HuH-7.5 (cell line): ENCODE measurements around the gene TRIM29.

Experiments
- DNase-seq: peaks from one replicate; pipeline ENCODE4 v3.0.0; 2011; ENCODE audit warnings: low spot score

TRIM29 gene

DNA sequence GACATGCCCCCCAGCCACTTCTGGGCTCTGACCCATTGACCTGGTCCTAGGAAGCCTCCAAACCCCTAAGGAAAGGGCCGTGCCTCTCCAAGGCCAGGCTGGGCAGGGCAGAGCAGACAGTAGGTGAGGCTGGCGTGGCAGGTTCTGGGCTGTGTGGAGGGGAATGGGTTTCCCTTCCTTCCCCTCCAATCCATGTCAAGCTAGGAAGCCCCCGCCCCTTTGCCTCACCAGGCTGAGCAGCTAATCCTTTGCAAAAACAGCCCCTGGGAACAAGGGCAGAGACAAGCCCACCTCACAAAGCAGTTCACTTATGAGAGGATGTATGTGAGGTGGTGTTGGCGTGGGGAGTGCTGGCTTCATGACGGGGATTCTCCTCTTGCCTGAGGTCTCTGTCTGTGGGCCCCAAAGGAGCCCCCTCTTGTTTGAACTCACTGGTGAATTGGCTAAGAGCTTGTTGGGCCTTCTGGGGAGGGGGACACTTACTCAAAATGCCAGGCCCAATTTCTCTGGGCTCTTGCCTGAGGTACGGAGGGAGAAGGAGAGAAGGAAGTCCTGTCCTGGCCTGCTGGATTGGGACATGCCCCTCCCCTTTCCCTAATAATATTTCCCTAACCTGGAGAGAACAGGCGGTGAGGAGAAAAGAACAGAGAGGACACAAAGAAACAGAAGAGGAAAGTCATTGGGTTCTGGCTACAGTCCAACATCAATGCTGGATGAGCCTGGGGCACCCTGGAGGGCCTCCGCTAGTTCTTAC is 1.6 kb upstream of the TRIM29 start:
- no peak for DNase-seq

DNA sequence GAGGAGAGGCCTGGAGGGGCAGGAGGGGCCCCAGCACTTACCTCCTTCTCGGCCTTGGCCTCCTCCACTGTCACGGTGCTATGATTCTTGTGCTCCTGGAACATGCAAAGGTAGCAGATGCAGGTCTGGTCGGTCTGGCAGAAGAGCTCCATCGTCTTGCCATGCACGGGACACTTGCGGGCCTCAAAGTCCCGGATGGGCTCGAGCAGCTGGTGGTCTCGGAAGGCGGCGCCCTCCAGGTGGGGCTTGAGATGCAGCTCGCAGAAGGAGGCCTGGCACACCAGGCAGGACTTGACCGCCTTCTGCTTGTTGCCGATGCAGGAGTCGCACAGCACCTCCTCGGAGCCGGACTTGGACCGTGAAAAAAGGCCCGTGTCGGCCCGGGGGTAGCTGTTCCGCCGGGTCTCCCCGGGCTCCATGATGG is 714 bp downstream of the TRIM29 start:
- DNase-seq = no peak

DNA sequence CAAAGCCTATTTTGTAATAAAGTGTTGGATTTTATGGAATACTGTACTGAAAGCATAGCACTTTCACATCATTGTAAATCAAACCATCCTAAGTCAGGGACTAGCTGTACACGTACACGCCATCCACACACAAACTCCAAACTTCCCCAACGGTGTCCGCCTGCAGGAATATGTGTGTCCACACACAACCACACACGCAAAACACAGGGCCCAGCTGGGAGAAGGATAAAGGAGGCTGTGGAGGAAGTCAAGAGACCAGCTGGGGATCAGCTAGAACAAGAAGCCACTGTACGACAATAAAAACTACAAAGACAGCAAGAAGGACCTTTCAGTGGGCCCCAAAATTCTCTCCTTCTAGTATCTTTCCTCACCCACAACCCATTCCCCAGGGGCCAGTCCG is 1.6 kb downstream of the TRIM29 start:
- no peak for DNase-seq

DNA sequence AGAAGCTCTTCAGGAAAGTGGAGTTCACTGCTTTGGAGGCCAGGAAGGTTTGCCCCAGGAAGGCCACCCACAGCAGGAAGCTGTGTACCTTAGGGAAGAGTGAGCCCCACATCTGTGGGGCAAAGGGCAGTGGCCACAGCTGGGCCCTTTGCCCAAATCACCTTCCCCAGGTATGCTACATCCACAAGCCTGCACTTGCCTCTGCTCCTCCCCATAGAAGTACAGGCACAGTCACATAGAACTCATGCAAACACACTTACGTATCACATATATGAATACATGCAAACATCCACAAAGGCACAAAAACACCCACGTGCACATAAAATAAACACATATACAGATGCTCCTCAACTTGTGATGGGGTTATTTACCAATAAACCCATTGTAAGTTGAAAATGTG is 2.1 kb downstream of the TRIM29 start:
- no peak for DNase-seq

DNA sequence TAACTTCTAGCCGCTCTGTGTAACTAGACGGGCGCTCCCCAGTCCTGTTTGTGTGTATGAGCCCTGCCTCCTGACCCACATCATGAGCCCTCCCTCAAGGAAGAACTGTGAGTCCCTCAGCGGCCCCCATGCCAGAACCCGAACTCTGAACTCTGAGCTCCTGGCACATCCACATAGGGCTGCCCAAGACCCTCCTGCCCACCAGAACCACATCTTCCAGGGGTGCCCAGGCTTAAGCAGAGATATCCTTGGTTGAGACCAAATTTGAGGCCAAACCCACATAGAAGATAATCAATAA is 3.0 kb downstream of the TRIM29 start:
- no peak for DNase-seq

DNA sequence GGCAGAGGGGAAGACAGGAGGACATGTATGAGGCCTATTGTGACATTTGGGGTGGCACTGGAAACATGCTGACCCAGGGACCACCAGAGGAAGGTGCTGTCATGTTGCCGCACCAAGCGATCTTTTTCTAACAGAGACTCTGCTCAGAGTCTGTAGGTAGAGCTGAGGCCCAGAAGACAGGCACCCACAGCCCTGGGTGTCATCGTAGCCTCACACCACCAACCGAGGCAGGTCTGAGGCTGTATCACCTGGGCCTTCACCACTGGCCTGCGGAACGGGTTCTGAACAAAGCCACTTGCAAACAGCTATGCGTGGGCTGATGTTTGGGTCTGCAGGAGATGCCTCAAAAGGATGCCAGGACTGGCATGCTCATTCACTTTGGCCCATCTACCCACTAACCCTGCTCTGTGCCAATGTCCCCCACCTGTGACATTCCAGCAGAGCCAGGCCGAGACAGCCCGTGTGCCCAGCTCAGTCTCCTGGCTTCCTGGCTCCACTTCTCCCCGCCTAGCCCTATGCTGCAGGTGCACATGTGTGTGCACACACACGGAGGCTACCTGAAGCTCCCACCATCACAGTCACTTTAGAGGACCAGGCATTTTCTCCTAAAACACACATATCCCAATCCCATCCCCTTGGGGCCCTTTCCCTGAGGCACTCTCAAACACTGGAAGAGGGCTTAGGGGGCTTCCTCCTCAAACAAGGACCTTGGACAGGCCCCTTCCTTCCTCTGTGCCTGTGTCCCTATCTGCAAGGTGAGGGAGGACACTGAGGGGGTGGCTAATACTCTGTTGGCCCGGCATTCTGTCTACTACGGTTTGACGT is 3.6 kb downstream of the TRIM29 start:
- DNase-seq = no peak

DNA sequence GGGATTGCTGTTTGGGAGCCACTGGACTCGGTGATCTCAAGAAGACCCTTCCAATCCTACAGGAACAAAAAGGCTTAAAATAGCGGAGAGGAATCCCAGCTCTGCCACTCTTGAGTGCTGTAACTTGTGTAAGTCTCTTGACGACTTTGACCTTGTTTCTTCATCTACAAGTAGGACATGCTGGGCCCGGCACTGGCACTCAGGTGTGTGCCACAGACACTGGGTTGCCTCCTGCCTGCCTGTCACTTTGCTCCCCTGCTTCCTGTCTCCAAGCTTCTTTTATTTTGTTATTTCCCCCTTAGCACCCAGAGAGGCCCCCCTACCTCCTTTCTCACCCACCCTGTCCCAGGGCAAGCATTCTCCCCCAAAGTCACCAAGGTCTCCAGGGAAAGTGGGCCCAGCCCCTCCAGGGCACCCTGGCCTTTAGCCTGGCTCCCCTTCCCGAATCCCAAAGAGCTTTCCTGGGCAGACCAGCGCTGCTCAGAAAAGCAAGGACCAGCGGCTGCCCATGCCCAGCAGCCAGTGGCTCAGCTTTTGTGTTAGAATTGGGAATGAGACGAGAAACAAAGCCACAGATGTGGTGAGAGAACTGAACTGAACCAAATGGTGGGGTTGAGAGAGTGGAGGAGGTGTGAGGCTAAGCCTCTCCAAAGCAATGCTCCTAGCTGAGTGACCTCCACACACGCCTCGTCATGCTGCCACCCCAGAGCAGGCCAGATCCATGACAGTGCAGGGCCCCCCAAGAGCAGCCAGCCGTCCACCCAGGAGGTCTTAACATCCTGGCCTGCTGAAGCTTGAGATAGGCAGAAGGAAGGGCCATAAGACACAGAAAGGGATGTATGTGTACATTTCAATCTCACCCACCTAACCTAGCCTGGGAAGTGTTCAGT is 4.5 kb downstream of the TRIM29 start:
- no peak for DNase-seq

DNA sequence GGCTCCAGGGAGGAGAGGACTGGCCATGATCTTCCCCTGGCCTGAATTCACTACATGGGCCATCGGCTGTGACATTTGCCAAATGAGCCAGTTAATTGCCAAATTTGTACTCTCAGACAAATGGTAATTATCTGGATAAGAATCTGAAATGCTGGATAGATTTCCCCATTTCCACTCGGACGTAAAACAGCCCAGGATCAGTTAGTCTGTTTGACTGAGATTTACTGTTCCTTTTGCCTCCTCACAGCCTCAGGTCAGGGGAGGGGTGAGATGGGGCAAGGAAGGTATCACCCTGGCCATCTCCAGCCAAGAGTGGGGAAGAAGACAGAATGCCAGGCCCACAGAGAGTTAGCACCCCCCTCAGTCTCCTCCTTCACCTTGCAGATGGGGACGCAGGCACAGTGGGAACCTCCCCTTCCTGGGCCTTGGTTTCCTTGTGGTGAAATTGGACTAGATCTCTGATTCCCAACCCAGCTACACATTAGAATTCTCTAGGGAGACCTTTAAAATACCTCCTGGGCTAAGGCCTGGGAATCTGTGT is 5.2 kb downstream of the TRIM29 start:
- DNase-seq = no peak

DNA sequence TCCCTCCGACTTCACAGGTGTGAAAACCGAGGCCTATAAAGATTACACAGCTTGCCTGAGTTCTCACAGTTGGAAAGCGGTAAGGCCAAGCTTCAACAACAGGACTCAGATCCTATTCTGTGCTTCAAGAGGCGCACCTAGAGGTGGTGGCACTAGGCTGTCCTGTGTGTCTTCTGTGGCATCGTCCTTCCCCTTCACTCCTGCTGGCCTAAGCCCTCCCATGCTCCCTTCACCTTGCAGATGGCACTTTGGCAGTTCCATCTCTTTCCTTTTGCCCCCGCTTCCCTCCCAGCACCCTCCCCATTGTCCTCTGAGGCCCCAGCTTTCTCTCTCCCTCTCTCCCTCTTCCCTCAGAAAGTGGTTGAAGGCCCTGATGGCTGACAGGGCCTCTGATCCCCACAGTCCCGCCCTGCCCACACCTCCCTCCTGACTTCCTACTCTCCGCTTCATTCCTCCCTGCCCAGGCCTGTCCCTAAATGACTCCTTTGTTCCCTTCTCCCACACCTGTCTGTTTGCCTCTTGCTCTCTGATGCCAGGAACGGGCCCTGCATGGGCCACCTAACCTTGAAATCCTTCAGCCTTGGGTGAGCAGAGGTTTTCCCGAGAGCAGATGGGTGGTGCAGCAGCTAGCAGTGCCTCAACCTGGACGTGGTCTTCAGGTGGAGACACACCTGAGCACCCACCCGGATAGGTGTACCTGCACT is 5.8 kb downstream of the TRIM29 start:
- no peak for DNase-seq

DNA sequence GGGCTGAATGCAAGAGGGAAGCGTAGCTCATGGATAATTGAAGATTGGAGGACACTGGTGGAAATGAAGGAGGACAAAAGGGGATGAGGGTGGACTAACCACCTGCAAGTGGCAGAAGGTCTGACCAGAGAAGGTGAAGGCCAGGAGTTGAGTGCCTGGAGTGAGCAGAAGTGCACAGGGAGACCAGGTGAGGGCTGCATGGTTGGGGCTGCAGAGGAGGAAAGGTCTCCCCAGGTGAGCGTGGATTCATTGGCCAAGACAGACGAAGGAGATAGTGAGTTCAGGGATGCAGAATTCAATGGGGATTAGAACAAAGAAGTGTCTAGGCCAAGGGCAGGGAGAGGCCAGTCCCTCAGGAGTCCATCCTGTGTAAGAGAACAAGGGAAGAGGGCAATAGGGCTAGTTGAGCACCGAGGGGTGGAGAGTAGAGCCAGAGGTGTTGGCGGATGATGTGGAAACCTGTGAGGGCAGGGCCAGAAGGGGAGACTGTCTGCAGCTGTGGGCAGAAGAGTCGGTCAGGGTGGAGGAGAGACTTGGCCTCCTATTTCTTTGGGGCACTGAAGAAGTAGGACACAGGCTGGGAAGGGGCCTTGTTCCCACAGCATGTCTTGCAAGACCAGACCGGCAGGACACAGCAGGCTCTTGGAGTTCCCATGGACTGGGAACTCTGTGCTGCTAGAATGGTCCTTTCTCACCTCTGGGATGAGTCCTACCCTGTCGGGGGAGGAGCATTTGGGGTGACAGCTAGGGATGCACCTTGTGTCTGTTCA is 6.7 kb downstream of the TRIM29 start:
- DNase-seq = no peak

DNA sequence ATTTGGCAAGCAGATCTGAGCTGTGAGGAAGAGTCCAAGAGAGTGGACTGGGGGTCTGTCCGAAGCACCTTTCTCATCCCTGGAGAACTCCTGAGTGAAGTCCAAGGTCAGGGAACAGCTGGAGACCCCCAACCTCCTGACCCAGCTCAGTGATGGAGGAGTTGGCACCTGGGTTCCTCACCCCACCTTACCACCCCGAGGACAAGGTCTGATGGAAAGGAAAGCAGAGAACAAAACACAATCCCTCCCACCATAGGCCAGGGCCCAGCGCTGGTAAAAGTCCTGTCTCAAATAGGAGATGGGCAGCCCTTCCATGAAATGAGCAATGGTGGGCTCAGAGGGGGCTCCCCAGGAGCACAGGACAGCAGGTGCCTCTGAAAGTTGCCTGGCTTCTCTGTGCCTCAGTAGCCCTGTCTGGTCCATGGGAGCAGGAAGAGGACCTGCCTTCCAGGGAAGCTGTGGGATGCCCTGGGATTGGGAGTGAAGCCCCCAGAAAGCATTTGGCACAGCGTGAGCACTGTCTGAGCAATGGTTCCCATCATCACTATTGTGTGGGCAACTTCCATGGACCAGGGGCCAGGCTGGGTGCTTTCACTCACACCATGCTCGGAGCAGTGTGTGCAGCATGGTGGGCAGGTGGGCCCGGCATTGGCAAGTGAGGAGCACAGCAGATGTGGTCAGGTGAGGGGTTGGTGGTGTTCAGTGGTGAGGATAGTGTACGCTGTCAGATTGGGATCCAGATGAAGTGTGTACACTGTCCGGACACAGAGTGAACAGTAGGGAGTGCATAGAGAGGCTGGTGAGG is 7.5 kb downstream of the TRIM29 start:
- DNase-seq = no peak

DNA sequence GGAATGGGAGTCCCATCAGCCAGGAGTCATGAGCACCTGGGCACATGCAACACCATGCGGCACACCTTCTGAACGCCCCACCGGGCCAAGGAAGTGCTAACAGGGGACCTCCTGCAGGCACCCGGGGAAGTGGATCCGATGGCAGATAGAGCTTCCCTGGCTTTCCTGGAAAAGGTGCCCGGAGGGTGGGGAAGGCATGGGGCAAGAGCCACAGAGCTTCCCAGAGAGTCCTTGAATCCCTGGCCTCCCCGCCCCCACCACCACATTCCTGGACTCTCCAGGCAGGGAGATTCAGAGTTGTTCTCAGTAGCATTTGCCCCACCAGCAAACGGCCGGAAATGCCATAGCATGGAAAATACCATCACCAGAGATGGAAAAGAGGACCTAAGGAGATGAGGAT is 8.3 kb downstream of the TRIM29 start:
- no peak for DNase-seq

DNA sequence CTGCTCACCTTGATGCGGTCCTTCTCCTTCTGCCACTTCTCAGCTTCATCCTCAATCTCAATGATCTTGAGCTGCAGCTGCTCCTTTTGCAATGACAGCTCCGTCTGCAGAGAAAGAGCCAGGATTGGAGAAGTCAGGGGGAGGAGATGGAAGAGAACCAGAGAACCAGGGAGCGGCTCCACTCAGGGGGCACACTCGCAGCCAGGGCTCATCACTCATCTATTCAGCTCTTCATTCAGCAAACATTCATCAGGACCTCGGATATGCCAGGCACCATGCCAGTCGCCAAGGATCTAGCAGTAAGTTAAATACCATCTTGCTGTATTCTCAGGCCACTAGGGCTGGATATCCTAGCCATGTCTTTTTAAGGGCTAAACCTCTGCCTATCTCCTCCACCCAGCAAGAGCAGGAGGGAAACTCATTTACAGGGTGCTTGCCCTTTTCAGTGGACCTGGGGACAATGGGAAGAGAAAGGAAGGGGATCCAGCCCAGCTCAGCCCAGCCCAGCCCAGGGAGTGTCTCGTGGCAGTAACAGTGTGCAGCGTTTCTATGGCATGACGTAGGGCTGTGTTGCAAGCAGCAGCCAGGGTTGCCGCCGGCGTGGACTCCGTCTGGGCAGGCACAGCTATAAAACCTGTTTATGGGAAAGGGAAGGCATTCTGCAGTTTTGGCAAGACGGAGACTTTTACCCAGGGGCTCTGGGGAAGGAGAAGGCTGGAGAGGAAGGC is 9.4 kb downstream of the TRIM29 start:
- peak; percentile 45 for DNase-seq

DNA sequence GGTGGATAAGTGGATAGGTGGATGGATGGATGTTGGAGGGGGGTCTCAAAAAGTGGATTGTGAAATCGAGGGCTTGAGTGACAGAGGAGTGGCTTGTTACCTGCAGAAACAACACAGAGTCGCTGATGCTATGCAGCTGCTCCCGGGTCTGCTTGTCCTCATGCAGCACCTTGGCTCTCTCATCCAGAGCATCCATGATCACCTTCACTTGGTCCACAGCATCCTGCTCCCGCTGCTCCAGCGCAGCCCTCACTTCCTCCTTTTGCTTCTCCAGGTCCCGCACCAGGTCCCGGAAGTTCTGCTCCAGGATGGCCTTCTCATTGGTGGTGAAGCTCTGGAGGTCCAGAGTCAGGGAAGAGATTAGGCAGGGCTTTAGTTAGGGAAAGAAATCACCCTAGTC is 10.7 kb downstream of the TRIM29 start:
- no peak for DNase-seq

DNA sequence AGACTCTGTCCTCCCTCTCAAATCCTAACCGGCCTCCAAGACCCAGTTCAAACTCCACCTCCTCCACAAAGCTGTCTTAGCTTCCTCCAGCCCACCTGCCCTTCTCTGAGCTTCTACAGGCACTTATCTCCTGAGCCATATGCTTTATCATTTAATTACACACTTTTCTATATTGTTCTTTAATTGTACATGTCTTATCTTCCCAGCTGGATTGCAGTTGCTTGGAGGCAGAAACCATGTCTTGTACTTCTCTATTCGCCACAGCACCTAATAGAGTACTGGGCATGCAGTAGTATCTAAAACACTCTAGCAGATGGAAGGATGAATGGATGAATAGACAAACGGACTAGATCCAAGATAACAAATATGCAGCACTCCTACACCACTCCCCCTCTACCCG is 11.3 kb downstream of the TRIM29 start:
- no peak for DNase-seq

DNA sequence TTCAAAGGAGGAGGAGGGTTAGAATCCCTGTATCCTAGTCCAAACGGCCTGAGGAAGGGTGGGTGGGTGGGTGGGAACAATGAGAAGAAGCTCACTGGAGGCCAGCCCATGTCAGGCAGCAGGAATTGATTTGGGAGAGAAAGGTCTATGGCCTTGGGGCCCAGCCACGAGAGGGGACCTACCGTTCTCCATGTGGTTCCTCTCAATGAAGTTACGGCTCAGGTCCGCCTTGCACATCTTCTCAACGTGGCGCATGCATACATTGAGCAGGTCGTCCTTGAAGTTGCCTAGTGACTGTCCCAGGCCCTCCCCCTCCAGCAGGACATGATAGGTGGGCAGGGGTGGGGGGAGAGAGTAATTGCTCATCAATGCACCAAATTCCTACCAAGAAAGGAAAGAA is 12.4 kb downstream of the TRIM29 start:
- no peak for DNase-seq

DNA sequence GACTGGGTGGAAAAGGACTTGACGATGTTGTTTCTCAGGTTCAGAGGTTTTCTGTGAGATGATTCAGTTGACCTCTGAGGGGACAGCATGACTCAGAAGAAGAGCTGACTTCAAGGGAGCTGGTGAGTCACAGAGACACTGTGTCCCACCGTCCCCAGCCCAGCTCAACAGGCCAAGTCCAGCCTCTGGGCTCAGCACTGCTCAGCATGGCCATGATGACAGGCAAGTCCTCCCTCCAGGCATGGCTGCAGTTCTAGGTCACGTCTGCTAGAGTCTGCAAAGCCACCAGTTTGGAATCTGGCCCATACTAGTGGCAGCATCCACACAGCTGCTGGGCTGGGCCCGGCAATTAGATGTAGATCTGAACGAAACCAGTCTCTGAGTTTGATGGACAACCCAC is 12.9 kb downstream of the TRIM29 start:
- DNase-seq = no peak

DNA sequence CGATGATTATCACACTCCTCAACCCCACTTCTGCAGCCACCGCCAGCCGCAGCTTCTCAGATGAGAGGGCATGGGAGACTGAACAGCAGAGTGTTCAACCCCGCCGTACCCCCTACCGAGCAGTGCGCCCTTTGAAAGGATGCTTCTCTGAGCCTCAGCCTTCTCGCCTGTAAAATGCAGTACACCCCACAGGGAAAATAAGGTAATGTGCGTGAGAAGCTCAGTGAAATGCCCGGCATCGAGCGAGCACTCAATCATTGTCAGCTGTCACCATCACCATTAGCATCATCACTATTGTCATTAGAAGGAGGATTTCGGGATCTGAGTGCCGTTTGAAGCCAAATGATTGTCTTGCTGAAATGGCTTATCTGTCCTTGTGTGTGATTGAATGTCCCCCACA is 13.6 kb downstream of the TRIM29 start:
- no peak for DNase-seq

DNA sequence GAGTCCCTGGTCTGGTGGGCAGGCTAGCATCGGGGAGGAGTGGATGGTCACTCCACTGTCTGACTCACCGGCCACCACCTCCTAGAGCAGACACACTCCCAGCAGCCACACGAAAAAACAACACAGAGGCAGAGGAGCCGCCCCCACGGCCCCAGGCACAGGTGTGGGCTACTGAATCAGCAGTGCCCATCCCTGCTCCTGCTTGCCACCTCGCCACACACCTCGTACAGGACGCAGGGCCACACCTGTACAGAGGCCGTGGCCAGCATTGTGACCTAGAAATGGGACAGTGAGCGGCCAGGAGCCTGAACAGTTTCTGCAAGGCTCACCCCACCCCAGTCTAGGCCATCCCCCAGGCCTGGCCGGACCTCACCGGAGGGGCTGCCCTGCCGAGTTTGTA is 14.0 kb downstream of the TRIM29 start:
- DNase-seq = no peak
